Measurements from ENCODE around the gene ARHGAP18.

ARHGAP18 gene

GRCh38 chr6:129609635-129610034 lies 100.3 kb downstream of the ARHGAP18 start:
- no peak for DNase-seq

DNA sequence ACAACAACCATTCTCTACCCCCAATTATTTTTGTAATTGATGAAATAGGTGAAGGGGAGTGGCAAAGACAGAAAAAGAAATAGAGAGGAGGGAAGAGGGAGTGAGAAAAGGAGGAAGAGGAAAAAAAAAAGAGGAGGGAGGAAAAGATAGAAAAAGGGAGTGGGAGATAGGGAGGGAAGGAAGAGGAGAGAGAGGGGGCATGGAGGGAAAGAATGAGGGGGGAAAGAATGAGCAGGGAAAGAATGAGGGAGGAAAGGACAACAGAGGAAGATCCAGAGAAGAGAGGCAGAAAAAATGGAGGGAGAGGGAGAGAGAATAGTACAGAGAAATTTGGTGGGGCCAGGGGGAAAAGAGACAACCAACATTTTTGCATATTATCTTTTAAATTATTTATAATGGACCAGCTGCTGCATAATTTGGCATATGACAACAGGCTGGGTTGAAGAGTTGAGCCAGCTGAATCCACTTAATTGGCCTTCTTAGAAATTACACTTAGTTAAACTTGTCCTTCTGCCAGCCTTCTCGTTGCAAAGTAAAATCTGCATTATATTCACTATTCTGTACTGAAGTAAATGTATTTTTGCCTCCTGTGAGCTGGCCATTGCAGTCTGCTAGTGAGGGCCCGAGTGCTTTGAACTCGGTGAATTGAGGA lies 101.0 kb downstream of the ARHGAP18 start:
- DNase-seq, result no peak

- DNase-seq, result no peak
Observed at GRCh38 chr6:129607581-129608186, 102.3 kb downstream of the ARHGAP18 start.

DNA sequence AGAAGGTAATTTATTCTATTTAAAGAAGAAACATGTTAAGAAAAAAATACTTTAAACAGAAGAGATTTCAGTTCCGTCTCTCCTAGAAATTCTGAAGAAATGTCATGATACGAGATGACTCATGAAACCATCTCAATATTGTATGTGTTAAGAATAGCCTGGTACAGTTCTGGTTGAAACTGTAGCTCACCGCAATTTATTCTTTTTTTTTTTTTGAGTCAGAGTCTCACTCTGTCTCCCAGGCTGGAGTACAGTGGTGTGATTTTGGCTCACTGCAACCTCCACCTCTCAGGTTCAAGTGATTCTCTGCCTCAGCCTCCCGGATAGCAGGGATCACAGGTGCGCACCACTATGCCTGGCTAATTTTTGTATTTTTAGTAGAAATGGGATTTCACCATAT lies 103.3 kb downstream of the ARHGAP18 start:
- no peak for DNase-seq

- no peak for DNase-seq
Observed at GRCh38 chr6:129605967-129606366, 104.0 kb downstream of the ARHGAP18 start.

- DNase-seq, result no peak
Observed at GRCh38 chr6:129605095-129605494, 104.9 kb downstream of the ARHGAP18 start.

DNA sequence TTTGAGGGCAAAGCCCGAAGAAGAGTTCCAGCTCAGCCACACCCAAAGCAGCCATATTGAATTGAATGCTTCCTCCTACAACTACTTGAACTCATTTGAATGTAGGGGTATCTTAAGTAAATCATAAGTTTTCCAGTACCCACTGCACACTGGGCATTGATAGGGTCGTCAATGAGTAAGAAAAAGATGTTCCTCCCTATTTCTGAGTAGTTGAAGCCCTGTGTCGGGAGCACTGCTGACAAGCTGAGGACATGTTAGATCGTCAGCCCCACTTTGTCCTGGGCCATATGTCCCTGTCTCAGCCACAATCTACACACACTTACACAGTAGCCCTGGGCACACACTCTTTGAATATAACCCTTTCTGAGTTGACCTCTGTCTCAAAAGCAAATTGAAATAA lies 105.7 kb downstream of the ARHGAP18 start:
- no peak for DNase-seq

GRCh38 chr6:129603741-129604140 lies 106.2 kb downstream of the ARHGAP18 start:
- no peak for DNase-seq

DNA sequence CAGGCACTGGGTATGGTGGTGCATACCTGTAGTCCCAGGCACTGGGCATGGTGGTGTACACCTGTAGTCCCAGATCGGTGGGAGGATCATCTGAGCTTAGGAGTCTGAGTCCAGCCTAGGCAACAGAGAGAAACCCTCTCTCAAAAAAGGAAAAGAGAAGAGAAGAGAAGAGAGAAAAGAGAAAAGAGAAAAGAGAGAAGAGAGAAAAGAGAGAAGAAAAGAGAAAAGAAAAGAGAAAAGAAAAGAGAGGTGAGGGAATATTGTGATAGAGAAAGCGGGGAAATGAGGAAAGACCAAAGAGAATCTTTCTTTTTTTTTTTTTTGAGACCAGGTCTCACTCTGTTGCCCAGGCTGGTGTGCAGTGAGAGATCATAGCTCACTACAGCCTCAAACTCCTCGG lies 108.7 kb downstream of the ARHGAP18 start:
- DNase-seq, result no peak

GRCh38 chr6:129599467-129599866 lies 110.5 kb downstream of the ARHGAP18 start:
- DNase-seq, result no peak

DNA sequence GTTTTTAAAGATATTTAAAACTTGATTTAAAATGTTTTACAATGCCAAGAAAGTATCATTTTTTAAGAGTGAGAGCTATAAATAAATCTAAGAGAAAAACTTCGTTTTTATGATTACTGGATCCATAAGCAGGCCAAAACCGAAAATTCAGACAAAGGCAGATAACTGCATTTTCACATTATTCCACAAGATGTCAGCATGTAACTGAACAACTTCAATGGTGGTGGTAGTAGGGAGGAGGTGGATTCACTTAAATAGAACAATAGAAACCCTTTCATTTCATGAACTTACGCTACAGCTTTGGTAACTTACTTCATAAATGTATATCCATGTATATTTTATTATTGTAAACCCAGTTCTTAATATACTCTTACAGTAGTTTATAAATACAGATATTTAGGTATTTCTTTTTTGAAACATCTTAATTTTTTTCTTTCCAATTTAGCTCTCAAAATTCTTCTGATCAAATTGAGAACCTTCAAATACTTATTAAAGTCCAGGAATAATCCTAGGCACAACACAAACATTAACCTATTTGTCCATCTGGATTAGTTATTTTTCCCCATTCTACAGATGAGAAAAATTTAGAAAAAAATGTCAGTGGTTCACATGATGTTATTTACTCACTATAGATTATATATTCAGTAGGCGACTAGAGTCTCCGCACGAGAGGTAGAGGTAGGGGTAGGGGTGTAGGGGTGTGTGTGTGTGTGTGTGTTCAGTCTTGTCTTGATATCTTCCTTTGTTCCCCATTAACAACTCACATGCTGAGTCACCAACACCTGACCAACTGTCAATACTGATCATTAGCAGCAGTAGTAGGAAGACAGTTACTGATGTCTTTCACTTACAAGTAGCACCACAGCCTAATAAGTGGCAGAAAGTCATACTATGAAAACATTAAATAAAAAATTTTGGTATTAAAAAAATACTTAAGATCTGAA lies 111.5 kb downstream of the ARHGAP18 start:
- DNase-seq, result peak; percentile 88

- no peak for DNase-seq
Observed at GRCh38 chr6:129597023-129597713, 112.8 kb downstream of the ARHGAP18 start.

DNA sequence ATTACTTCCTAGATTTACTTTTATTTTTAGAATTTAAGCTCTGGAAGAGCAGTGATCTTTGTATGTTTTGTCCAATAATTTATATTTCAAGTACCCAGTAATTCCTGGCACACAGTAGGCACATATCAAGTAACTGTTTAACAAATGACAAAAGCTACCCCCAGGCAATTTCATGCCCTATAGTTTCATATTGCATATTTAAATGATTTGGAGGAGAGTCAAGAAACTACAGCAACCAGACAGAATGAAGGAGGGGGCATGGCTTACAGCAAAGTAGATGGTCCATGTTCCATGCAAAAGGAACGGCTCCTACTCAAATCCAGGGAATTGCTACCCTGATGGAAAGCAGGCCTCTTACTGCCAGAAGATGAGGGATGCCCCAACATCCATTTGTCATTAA lies 113.5 kb downstream of the ARHGAP18 start:
- DNase-seq, result no peak

GRCh38 chr6:129593233-129593564 lies 116.8 kb downstream of the ARHGAP18 start:
- DNase-seq, result no peak

DNA sequence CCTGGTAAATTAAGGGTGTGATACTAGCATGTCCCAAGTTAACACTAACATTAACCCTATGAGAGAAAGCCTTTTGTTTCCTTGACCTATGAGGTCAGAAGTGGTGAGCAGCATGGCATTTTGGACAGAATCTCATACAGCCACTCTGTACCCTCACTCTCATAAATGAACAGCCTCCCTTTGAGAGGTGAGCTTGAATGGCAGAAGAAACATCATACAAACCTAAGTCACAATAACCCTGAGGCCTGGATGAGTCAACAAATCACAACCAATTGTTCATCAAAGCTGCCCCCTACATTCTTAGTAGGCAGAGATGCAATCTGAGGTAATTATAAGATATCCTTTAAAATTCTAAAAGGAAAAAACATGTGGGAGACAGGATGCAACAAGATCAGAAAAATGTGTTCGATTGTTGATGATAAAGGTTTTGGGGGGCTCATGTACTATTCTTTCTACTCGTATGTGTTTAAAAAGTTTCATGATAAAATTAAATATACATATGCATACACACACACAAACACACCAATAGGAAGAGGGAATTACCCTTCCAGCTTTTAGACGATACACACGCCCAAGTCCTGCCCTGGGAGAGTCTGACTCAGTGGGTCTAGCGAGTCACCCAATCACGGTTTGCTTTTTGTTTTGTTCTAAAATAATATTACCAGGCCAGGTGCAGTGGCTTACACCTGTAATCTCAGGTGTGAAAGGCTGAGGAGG lies 117.3 kb downstream of the ARHGAP18 start:
- no peak for DNase-seq

DNA sequence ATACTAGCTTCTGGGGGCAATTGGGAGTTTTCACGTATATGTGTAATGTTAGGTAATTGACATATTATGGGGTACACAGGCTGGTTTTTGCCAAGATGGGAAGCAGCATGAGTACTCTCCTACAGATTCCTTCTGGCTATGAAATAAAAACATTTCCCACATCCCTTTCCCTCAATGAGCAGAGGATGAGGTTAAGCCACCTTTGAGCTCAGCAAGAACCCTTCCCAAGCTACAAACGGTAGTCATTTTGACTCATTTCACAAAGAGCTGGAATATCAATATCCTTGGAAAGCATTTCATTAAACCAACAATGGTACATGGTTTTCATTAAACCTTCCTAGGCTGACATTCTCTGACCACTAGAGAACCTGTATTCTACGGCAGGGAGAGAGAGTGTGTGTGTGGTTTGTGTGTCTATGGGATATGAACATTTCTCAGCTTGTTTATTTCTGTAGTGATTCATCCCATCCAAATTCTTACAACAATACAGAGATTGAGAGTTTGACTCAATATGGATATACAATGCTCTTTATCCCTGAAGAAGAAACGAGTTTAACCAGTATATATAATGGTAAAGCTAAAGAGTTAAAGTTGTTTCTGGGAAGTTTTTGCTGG lies 119.5 kb downstream of the ARHGAP18 start:
- no peak for DNase-seq

- no peak for DNase-seq
Observed at GRCh38 chr6:129586815-129587214, 123.2 kb downstream of the ARHGAP18 start.

DNA sequence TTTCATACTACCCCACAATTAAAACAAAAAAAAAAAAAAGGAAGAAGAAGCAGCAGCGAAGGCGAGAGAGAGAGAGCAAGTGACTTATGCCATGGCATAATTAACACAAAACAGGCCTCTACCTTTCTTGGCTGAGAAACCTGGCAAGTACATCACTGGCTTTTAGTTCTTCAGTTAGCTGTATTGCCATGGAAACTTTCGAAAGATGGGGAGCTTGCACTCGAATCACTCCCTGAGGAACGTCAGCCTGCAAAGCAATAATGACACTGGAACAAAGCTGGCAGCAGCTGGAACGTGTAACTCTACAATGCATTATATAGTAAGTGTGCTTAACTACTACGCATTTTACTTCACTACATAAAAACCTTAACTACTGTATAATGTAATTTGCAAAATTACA lies 126.1 kb downstream of the ARHGAP18 start:
- no peak for DNase-seq

- no peak for DNase-seq
Observed at GRCh38 chr6:129578315-129578714, 131.7 kb downstream of the ARHGAP18 start.

GRCh38 chr6:129577691-129578090 lies 132.3 kb downstream of the ARHGAP18 start:
- DNase-seq, result no peak

DNA sequence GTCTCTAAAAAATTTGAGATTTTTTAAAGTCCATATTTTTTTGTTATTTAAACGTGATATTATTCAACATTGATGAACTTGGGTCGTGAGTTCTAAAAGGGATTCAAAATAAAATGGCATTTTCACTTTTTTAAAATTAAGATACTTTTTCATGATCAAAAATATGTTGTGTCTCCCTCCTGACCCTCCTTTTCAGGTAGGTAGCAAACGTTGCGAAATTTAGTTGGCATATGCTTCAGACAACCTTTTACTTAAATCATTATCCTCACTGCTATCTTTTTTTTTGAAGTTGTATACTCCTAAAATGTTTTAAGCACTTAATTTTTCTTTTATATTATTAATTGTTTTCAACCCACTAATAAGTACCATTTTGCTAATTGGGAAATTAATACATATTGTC lies 133.5 kb downstream of the ARHGAP18 start:
- DNase-seq, result no peak
